ENCODE data around the gene IFITM5.

Gene IFITM5

GRCh38 chr11:253160-253885 is 46.0 kb downstream of the IFITM5 start:
- TF ChIP-seq CTCF (conservative IDR thresholded peaks at IDR 0.05; ENCODE audit: low read depth, low read length): no peak
- H3K4me3 ChIP-seq (ENCODE audit: low read depth, low read length): no peak overlapping the region
- DNase-seq (ENCODE audit: low read depth): no peak

- no peak for DNase-seq (ENCODE audit: low read depth)
- no peak for TF ChIP-seq CTCF (conservative IDR thresholded peaks at IDR 0.05; ENCODE audit: low read depth, low read length)
- H3K4me3 ChIP-seq (ENCODE audit: low read depth, low read length): no peak overlapping the region
These were observed 46.7 kb downstream of the IFITM5 start for GRCh38 chr11:252666-253065.

- no peak overlapping the region for H3K4me3 ChIP-seq (ENCODE audit: low read depth, low read length)
- TF ChIP-seq CTCF (conservative IDR thresholded peaks at IDR 0.05; ENCODE audit: low read depth, low read length): peak; percentile 23
- DNase-seq (ENCODE audit: low read depth): peak; percentile 12
These were observed 47.8 kb downstream of the IFITM5 start for GRCh38 chr11:251550-251949.

- H3K4me3 ChIP-seq (ENCODE audit: low read depth, low read length): no peak overlapping the region
- TF ChIP-seq CTCF (conservative IDR thresholded peaks at IDR 0.05; ENCODE audit: low read depth, low read length): peak; percentile 83
- DNase-seq (ENCODE audit: low read depth): peak; percentile 78
These were observed 48.5 kb downstream of the IFITM5 start for GRCh38 chr11:250740-251299.

GRCh38 chr11:250274-250673 is 49.1 kb downstream of the IFITM5 start:
- no peak for TF ChIP-seq CTCF (conservative IDR thresholded peaks at IDR 0.05; ENCODE audit: low read depth, low read length)
- DNase-seq (ENCODE audit: low read depth): no peak
- no peak overlapping the region for H3K4me3 ChIP-seq (ENCODE audit: low read depth, low read length)

GRCh38 chr11:249062-249461 is 50.3 kb downstream of the IFITM5 start:
- DNase-seq (ENCODE audit: low read depth): no peak
- TF ChIP-seq CTCF (conservative IDR thresholded peaks at IDR 0.05; ENCODE audit: low read depth, low read length): no peak
- no peak overlapping the region for H3K4me3 ChIP-seq (ENCODE audit: low read depth, low read length)
